ENCODE measurements around the gene PML.
"Not testable (repeated sequence)": the region's sequence is repeated elsewhere in the genome, so short reads cannot be mapped to it uniquely, and the experiment has no call there.

Gene PML

GRCh38 chr15:74096753-74097474, 102.4 kb downstream of the PML start:
- H3K4me3 ChIP-seq (ENCODE audit: extremely low read depth, insufficient read depth, low read length, poor library complexity, severe bottlenecking); H3K9me3 ChIP-seq (ENCODE audit: control insufficient read depth, low read length); H3K4me1 ChIP-seq (ENCODE audit: control insufficient read depth, insufficient read depth, low read length, poor library complexity, severe bottlenecking); H3K27ac ChIP-seq (ENCODE audit: low read depth, low read length, severe bottlenecking); H3K36me3 ChIP-seq (ENCODE audit: control insufficient read depth, insufficient read depth, low read length): not testable (repeated sequence)
- WGBS, 2 experiments (ENCODE audit: insufficient coverage in 2 of 2) = no CpG with 5 or more reads among the region's 27 CpGs
